ENCODE results near the gene TMPRSS5.

TMPRSS5 gene

DNA sequence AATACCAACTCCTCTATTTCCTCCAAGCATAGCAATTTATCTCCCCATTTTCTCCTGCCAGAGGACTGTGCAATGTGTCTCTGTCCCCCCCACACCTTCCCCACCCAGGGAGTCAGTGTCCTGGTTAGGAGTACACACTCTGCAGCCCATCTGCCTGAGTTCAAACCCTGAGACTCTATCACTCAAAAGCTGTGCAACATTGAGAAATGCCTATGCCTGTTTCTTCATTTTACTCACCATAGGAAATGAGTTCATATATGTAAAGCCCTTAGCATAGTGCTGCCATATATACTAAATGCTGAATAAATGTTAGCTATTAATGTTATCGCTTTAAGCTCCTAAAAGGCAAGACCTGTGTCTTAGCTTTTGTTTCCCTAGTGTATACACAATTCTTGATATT is 64.0 kb downstream of the TMPRSS5 start:
- H3K4me3 ChIP-seq (ENCODE audit: insufficient read length, low read depth), result no peak overlapping the region
- peaks cover 2% of the 10 kb centered on the region for H3K4me1 ChIP-seq (ENCODE audit: insufficient read depth, insufficient read length)
- no peak overlapping the region for H3K9ac ChIP-seq (ENCODE audit: insufficient read length, low read depth)
- DNase-seq (ENCODE audit: low read depth, low spot score), result no peak
- TF ChIP-seq ZNF274 (IDR thresholded peaks at IDR 0.05; ENCODE audit: low read depth, low read length) (no peak), YY1 (IDR thresholded peaks at IDR 0.05; ENCODE audit: insufficient read depth, insufficient read length) (no peak)
- H3K36me3 ChIP-seq (ENCODE audit: insufficient read depth, insufficient read length, low read length), result no peaks in the 10 kb centered on the region
- H3K27me3 ChIP-seq (ENCODE audit: insufficient read depth, insufficient read length), result no peaks in the 10 kb centered on the region
- H3K9me3 ChIP-seq (ENCODE audit: insufficient read depth, low read length), result no peaks in the 10 kb centered on the region

DNA sequence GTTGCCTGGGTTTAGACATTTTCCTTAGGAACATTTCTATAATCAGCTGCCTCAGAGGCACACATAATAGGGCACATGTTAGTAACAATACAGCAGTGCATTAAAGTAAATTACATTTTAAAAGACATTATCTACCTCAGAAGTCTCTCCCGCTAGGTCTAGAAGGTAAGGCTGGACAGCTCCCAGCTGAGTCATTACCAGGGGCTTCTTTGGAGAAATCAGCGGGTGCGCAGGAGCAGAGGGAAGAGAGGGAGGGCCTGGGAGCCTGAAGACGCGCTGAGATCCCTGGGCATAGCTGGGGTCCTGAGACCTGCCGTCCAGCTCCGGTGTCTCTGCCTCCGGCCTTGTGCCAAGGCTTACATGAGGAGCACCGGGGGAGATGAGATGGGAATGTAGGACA is 67.7 kb downstream of the TMPRSS5 start:
- H3K9ac ChIP-seq (ENCODE audit: insufficient read length, low read depth), result no peak overlapping the region
- no peak for TF ChIP-seq SUZ12 (IDR thresholded peaks at IDR 0.05; ENCODE audit: extremely low read depth, insufficient read depth, insufficient read length)
- no peak for TF ChIP-seq YY1 (IDR thresholded peaks at IDR 0.05; ENCODE audit: insufficient read depth, insufficient read length)
- no peak for TF ChIP-seq ZNF274 (IDR thresholded peaks at IDR 0.05; ENCODE audit: low read depth, low read length)
- no peak for DNase-seq (ENCODE audit: low read depth, low spot score)
- H3K9me3 ChIP-seq (ENCODE audit: insufficient read depth, low read length), result no peaks in the 10 kb centered on the region
- H3K4me3 ChIP-seq (ENCODE audit: insufficient read length, low read depth), result no peak overlapping the region
- H3K27me3 ChIP-seq (ENCODE audit: insufficient read depth, insufficient read length), result no peaks in the 10 kb centered on the region
- H3K36me3 ChIP-seq (ENCODE audit: insufficient read depth, insufficient read length, low read length), result no peaks in the 10 kb centered on the region
- no peaks in the 10 kb centered on the region for H3K4me1 ChIP-seq (ENCODE audit: insufficient read depth, insufficient read length)

DNA sequence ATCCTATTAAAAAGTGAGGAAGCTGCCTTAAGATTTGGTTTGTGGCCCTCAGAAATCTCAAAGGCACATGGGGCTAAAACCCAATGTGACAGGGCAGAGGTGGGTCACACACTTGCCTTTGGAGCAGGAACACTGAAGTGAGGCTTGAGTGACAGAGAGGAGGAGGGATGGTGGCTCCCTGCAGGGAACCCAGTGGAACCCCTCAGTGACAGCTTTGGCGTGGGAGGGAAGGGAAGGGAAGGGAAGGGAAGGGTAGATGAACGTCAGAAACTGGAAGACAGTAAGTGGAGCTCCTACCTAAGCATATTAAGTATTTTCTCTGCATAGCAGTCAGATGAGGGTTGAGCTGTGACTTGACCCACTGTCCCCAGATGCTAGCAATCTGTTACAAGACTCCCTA is 68.5 kb downstream of the TMPRSS5 start:
- no peaks in the 10 kb centered on the region for H3K4me1 ChIP-seq (ENCODE audit: insufficient read depth, insufficient read length)
- no peaks in the 10 kb centered on the region for H3K9me3 ChIP-seq (ENCODE audit: insufficient read depth, low read length)
- H3K4me3 ChIP-seq (ENCODE audit: insufficient read length, low read depth), result no peak overlapping the region
- TF ChIP-seq YY1 (IDR thresholded peaks at IDR 0.05; ENCODE audit: insufficient read depth, insufficient read length) (no peak), SUZ12 (IDR thresholded peaks at IDR 0.05; ENCODE audit: extremely low read depth, insufficient read depth, insufficient read length) (no peak), ZNF274 (IDR thresholded peaks at IDR 0.05; ENCODE audit: low read depth, low read length) (no peak)
- no peaks in the 10 kb centered on the region for H3K27me3 ChIP-seq (ENCODE audit: insufficient read depth, insufficient read length)
- no peaks in the 10 kb centered on the region for H3K36me3 ChIP-seq (ENCODE audit: insufficient read depth, insufficient read length, low read length)
- DNase-seq (ENCODE audit: low read depth, low spot score), result no peak
- no peak overlapping the region for H3K9ac ChIP-seq (ENCODE audit: insufficient read length, low read depth)

All from NT2/D1 (cell line).